ENCODE measurements around the gene DAP3. TPM values are rescaled to one million over a fixed set of nuclear protein-coding genes. Genes with fewer than 3 reads are reported as not detected.
A peak's percentile ranks its signal among the peaks of the same experiment; 100 is the strongest.
"Not testable (repeated sequence)": the region's sequence is repeated elsewhere in the genome, so short reads cannot be mapped to it uniquely, and the experiment has no call there.

Gene DAP3
- total RNA-seq, 2 donors from 2014 or later, result 106 to 165 TPM

DNA sequence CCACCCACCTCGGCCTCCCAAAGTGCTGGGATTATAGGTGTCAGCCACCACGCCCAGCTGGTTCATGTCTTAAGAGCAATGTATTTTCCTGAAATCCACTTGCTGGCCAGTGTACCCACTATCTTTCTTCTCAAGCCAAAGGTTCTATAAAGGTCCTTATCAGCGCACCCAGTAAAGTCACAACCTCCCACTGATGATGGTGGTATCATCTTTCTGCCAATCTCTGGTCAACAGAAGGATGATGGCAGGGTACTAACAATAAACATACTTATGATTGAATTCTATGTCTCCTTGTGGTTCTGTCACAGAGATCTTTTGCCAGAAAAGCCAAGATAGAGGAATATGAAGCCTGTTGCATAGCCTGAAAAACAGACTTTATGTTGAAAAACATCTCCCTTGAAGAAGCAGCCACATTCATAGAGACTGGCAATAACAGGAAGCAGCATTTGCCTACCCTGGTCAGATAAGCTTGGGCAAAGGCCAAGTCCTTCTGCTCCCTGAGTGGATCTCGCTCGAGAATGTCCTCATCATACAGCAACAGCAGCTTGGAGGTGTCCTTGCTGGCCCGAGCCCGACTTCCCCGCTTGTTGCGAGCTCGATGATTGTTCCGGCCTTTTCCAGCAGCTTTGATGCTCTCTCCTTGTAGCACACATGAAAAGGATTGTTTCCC, 73.0 kb downstream of the DAP3 start:
- Mint-ChIP-seq H3K27ac (no peak overlapping the region), H3K27me3 (no peaks in the 10 kb centered on the region), H3K9me3 (no peaks in the 10 kb centered on the region), H3K4me1 (no peaks in the 10 kb centered on the region), H3K36me3 (ENCODE audit: low read depth) (peaks cover 90% of the 10 kb centered on the region), H3K4me3 (no peak overlapping the region)
- no peak for ATAC-seq (replicated peaks)

- H3K27me3 Mint-ChIP-seq; H3K9me3 Mint-ChIP-seq; ATAC-seq (replicated peaks); H3K4me3 Mint-ChIP-seq; H3K4me1 Mint-ChIP-seq; H3K27ac Mint-ChIP-seq: not testable (repeated sequence)
- peaks cover 89% of the 10 kb centered on the region for H3K36me3 Mint-ChIP-seq (ENCODE audit: low read depth)
Measured at GRCh38 chr1:155763090-155763815, 74.4 kb downstream of the DAP3 start.

DNA sequence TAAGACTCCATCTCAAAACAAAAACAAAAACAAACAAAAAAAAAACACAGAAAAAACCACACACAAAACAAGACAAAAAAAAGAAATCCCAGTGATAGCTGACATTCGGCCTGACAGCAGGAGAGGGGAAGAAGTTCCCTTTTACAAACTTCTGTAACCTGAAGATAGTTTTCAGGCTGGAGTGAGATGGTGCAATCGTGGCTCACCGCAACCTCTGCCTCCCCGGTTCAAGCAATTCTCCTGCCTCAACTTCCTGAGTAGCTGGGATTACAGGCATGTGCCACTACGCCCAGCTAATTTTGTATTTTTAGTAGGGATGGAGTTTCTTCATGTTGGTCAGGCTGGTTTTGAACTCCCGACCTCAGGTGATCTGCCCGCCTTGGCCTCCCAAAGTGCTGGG, 75.1 kb downstream of the DAP3 start:
- H3K36me3 Mint-ChIP-seq (ENCODE audit: low read depth), result peaks cover 92% of the 10 kb centered on the region
- H3K27ac Mint-ChIP-seq; H3K4me1 Mint-ChIP-seq; ATAC-seq (replicated peaks); H3K9me3 Mint-ChIP-seq; H3K27me3 Mint-ChIP-seq; H3K4me3 Mint-ChIP-seq: not testable (repeated sequence)

GRCh38 chr1:155767399-155767989, 78.6 kb downstream of the DAP3 start:
- not testable (repeated sequence) for H3K27me3 Mint-ChIP-seq; H3K4me3 Mint-ChIP-seq; H3K9me3 Mint-ChIP-seq; H3K27ac Mint-ChIP-seq; ATAC-seq (replicated peaks); H3K4me1 Mint-ChIP-seq
- H3K36me3 Mint-ChIP-seq (ENCODE audit: low read depth), result peaks cover 95% of the 10 kb centered on the region

GRCh38 chr1:155769257-155769656, 80.4 kb downstream of the DAP3 start:
- no peaks in the 10 kb centered on the region for H3K9me3 Mint-ChIP-seq
- no peak overlapping the region for H3K4me3 Mint-ChIP-seq
- H3K4me1 Mint-ChIP-seq, result no peaks in the 10 kb centered on the region
- H3K36me3 Mint-ChIP-seq (ENCODE audit: low read depth), result peaks cover 96% of the 10 kb centered on the region
- no peak for ATAC-seq (replicated peaks)
- no peak overlapping the region for H3K27ac Mint-ChIP-seq
- no peaks in the 10 kb centered on the region for H3K27me3 Mint-ChIP-seq

GRCh38 chr1:155773221-155773620, 84.3 kb downstream of the DAP3 start:
- no peaks in the 10 kb centered on the region for H3K9me3 Mint-ChIP-seq
- no peak overlapping the region for H3K4me3 Mint-ChIP-seq
- peaks cover 100% of the 10 kb centered on the region for H3K36me3 Mint-ChIP-seq (ENCODE audit: low read depth)
- no peaks in the 10 kb centered on the region for H3K4me1 Mint-ChIP-seq
- ATAC-seq (replicated peaks), result no peak
- H3K27ac Mint-ChIP-seq, result peak overlapping the region; percentile 40
- no peaks in the 10 kb centered on the region for H3K27me3 Mint-ChIP-seq

DNA sequence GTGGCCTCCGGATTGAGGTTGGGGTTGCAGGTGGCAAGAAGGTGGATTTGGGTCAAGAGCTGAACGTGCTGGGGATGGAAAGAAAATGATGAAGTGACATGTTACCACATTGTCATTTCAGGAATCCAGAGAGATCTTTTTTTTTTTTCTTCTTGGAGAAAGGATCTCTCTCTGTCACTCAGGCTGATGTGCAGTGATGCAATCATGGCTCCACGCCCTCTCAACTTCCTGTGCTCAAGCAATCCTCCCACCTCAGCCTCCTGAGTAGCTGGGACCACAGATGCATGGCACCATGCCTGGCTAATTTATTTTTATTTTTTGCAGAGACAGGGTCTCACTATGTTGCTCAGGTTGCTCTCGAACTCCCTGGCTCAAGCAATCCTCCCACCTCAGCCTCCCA, 87.5 kb downstream of the DAP3 start:
- H3K4me1 Mint-ChIP-seq, result no peaks in the 10 kb centered on the region
- H3K4me3 Mint-ChIP-seq, result no peak overlapping the region
- H3K36me3 Mint-ChIP-seq (ENCODE audit: low read depth), result peaks cover 82% of the 10 kb centered on the region
- ATAC-seq (replicated peaks), result no peak
- peak overlapping the region; percentile 68 for H3K27ac Mint-ChIP-seq
- H3K9me3 Mint-ChIP-seq, result no peaks in the 10 kb centered on the region
- no peaks in the 10 kb centered on the region for H3K27me3 Mint-ChIP-seq

GRCh38 chr1:155777582-155777981, 88.7 kb downstream of the DAP3 start:
- Mint-ChIP-seq H3K4me1 (no peaks in the 10 kb centered on the region), H3K36me3 (ENCODE audit: low read depth) (peaks cover 79% of the 10 kb centered on the region), H3K27ac (peak overlapping the region; percentile 68)

More at GRCh38 chr1:155777582-155777981, 88.7 kb downstream of the DAP3 start:
- no peaks in the 10 kb centered on the region for H3K27me3 Mint-ChIP-seq
- no peak overlapping the region for H3K4me3 Mint-ChIP-seq
- no peaks in the 10 kb centered on the region for H3K9me3 Mint-ChIP-seq
- no peak for ATAC-seq (replicated peaks)

Other genes with a start within 250 kb of the DAP3 start
- gene ASH1L, start 126.3 kb upstream of the DAP3 start, total RNA-seq, result 10 to 100 TPM; 42.5 to 71.1 TPM
- 10 to 100 TPM; 35.3 to 58.8 TPM for gene MSTO1, start 78.9 kb upstream of the DAP3 start, total RNA-seq
- gene YY1AP1, start 317 bp upstream of the DAP3 start, total RNA-seq, result 10 to 100 TPM; 69.5 to 75.7 TPM
- 10 to 100 TPM; 62.7 to 65.0 TPM for gene GON4L, start 168.1 kb downstream of the DAP3 start, total RNA-seq
- 10 to 100 TPM; 36.7 to 61.9 TPM for gene SYT11, start 170.5 kb downstream of the DAP3 start, total RNA-seq
- 10 to 100 TPM; 28.1 to 79.8 TPM for gene RIT1, start 222.3 kb downstream of the DAP3 start, total RNA-seq
- gene KHDC4, start 245.3 kb downstream of the DAP3 start, total RNA-seq, result 100 to 1,000 TPM in 1 of 2 donors, 10 to 100 TPM in 1; 67.5 to 109 TPM

Data from activated T-helper 17 cell treated with anti-CD3 and anti-CD28 coated beads, Interleukin-2, amount 50 U/mL, for 72 hours (primary cell).